NCI-H446 treated with DMSO at 0.1 percent for 48 hours (cell line): ENCODE measurements around the gene RNF166.
A peak's percentile ranks its signal among the peaks of the same experiment; 100 is the strongest.

Experiments used
- DNase-seq: peaks from one replicate; lab custom pipeline; 2025; lab: John Stamatoyannopoulos, UW

The RNF166 gene

GRCh38 chr16:88692861-88693260 is 13.3 kb downstream of the RNF166 start:
- no peak for DNase-seq

- DNase-seq: no peak
Measured at GRCh38 chr16:88691924-88692560, 14.2 kb downstream of the RNF166 start.

DNA sequence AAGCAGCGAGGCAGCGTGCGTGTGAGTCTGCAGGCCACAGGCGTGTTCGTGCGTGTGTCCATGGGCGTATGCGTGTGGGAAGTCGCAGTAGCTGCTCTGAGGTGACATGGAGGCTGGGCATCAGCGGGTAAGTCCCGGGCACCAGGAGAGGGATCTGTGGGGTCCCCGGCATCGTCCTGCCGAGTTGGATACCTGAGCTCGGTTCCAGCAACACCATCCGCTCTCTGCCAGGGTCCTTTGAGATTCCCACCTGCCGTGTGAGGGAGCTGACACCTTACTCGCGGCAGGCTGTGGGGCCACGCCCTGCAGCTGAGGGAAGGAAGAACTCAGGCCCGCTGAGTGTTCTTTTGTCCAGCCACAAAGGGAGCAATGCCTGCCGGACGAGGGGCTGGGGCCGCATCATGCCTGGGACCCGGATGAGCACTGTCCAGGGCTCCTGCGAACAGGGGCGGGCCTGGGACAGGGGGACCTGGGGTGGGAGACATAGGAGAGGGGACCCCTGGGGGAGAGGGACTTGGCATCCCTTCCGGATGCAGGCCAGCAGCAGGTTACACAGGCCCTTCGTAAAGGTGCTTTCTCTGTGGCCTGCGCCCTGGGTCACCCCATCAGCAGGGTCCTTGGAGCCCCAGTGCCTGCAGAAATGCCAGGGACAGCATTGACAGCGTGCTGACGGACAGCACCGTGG is 14.9 kb downstream of the RNF166 start:
- no peak for DNase-seq

DNA sequence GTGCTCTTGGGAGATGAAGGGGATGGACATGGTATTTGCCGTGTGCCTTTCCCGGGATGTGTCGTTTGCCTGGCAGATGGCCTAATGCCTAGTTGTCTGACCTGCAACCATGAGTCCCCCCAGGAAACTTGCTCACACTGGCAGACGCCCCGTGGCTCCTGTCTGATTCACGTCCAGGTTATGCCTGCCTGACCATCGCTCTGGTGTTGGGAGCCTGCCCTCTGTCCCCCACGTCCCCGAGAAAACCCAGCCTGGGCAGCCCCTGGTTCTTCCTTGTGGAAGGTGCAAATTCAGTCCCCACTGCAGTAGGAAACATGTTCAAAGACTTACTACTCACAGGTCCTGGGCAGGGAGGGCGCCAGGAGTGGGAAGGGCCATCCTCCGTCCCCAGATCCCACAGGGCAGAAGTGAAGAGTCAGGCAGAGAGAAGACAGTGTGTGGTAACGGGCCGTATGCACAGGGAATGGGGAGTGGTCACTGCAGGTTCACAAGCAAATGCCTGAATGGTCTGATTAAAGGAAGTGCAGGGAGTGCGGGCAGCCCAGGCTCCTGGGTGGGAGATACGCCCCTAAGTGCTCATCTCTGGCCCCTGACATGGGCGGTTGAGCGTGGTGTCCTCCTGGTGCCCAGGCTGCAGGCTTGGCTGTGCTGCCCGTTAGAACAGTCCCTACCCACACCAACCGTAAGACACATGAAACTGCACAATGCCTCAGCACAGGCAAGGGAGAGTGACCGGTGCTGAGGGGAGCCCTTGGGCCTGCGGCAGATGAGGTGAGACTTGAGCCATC is 15.7 kb downstream of the RNF166 start:
- no peak for DNase-seq

DNA sequence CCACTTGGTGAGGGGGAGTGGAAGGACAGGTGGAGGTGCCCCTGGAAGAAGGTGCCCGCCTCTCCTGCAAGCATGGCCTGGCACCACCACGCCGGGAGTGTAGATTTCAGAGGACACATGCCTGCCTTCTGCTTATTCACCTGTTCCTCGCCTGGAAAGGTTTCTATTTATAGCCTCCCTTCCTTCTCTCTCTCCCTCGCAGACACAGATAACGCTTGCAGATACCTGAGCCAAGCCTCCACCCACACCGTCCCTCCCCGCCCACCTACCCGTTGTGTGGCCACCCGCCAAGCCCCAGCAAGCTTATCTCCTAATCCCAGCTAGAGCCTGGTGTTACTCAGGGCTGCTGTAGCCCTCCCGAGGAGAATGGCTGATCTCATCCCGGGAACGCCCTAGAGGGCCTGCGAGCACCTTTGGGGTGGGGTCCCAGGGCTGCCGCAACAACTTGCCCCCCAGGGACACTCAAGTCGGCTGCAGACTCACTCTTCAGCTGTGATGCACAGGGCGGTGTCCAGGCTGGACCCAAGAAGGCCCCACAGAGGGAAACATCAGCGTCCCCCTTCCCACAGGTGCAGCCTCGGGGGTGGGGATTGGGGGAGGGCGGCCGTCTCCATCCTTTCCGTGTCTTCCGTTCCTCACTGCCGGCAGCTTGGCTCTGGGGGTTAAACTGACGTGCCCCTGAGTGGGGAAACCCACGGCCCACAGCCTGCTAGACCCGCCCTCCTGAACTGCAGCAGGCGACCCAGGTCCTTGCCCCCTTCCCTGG is 18.0 kb downstream of the RNF166 start:
- DNase-seq: no peak

DNA sequence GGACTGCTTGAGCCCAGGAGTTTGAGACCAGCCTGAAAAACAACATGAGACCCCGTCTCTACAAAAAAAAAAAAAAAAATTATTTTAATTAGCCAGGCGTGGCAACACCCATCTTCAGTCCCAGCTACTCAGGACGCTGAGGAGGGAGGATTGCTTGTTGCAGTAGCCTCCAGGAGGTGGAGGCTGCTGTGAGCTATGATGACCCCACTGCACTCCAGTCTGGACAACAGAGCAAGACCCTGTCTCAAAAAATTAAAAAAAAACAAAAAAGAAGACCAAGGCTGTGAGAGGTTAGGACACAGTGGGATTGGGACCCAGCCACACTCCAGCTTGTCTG is 18.6 kb downstream of the RNF166 start:
- no peak for DNase-seq

- no peak for DNase-seq
Measured at GRCh38 chr16:88687254-88687576, 19.0 kb downstream of the RNF166 start.

DNA sequence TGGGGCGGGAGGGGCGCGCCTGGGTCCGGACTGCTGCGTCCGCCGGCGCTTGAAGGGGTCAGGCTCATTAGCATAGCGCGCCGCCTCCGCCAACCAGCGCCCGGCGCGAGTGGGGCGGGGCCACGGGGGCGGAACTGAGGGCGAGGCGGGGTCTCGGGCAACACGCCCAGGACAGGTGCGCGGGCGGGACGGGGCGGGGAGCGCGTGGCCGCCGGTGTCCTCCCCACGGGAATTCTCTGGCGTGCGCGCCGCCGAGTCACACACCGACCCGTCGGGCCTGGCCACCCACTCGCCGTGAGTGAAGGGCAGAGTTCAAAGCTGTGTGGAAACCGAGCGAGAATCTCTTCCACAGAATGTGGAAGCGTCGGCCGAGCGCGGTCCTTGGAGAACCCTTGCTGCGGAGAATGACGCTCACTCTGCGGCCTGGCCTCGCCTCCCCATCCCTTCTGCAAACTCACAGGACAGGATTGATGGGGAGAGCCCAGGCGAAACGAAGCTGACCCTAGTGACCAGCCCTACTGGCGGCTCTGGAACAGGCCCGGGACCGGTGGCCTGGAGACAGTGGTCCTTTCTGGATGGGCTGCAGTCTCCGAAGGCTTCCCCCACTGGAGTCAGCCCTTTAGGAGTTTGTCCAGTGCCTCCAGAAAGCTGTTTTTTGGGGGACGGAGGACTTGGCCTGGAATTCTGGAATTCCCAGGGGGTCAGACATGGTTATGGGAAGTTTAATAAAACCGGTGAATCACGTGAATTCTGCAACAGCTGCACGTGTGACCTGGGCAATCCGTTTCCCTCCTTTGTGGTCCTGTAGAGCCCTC is 19.6 kb downstream of the RNF166 start, which contains the start of gene SNAI3:
Gene SNAI3, minus strand, starts transcription at position 69 of the 815 bp plus-strand sequence. CDS start 101 bp downstream, outside the sequence.
- DNase-seq: peak; percentile 6

GRCh38 chr16:88686062-88686438 is 20.2 kb downstream of the RNF166 start:
- DNase-seq: no peak

GRCh38 chr16:88685156-88686061 is 20.8 kb downstream of the RNF166 start:
- DNase-seq: no peak

DNA sequence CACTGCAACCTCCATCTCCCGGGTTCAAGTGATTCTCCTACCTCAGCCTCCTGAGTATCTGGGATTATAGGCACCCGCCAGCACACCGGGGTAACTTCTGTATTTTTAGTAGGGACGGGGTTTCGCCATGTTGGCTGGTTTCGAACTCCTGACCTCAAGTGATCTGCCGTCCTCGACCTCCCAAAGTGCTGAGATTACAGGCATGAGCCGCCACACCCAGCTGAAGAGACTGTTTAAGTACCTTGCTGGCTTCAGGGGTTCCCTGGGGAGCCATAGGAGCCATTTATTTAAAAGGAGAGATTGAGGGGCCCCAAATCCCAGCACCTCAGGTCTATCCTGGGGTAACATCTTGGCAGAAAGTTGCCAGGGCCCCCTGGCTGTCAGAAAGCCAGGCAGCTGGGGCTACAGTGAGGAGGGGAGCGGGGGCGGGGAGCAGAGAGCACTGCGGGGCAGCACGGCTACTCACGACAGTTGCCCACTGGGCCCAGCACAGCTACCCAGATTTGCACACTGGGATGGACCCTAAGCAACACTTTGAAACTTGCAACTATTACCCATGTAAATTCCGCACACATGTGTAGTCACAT is 21.5 kb downstream of the RNF166 start:
- DNase-seq: no peak

GRCh38 chr16:88681709-88682451 is 24.3 kb downstream of the RNF166 start:
- no peak for DNase-seq

DNA sequence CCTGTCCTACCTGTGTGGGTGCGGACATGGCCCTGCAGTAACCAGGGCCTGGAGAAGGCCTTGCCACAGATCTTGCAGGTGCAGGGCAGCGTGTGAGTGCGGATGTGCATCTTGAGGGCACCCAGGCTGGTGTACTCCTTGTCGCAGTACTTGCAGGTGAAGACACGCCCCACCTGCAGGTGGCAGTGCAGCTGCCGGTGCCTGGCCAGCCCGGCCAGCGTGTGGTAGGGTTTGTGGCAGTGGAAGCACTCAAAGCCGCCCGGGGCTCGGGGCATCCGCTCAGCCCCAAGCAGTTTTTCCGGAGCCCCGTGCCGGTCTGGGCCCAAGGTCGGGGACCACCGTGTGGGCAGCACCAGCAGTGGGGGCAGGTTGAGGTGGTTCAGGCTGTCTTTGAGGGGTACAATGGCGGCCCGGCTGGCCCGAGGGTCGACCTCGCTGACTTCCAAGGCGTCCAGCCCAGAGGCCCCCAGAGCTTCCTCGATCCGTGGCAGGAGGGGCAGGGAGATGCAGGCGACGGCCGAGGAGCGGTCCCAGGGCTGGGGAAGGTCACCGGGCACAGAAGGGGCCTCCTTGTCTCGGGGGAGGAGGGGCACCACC is 25.0 kb downstream of the RNF166 start:
- DNase-seq: no peak

DNA sequence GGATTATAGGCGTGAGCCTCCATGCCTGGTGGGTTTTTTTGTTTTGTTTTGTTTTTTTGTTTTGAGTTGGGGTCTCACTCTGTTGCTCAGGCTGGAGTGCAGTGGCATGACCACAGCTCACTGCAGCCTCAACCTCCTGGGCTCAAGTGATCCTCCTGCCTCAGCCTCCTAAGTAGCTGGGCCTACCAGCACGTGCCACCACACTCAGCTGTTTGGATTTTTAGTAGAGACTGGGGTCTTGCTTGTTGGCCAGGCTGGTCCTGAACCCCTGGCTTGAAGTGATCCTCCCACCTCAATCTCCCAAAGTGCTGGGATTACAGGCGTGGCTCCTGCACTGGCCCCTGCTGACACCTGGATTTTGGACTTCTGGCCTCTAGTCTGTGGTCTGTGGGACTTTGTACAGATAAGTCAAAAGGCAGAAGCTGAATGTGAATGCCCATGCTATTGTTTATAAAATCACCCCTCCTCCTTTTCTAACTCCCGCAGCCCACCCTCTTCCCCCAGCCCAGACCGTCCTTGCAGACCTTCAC is 25.6 kb downstream of the RNF166 start:
- DNase-seq: no peak

DNA sequence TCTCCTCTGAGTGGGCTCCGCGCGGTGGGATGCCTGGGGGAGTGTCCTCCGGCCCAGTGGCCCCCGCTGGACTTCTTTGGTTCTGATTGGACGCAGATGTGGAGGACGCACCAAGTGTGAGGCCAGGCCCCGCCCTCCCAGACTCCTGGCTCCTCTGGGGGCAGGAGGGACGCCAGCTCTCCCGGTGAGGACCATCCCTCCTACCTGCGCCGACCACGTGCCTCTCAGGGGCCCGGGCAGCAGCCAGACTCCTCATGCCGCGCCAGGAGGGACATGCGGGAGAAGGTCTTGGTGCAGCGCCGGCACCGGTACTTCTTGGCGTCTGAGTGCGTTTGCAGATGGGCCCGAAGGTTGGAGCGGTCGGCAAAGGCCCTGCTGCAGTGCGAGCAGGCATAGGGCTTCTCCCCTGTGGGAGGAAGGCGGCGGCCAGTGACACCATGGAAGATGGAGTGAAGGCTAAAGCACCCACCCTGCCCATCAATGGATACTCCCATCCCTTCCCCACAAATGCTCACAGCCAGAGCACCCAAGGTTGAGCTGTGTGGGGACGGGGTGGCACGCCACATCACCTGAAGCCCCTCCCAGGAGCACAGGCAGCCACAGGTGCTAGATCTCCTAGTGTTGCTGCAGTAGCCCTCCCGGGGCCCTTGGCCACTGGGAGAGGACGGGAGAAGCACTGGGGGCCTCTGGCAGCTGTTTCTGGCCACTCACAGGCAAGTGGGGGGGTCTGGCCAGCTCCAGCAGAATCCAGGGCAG is 27.8 kb downstream of the RNF166 start:
- DNase-seq: no peak

GRCh38 chr16:88677721-88678120 is 28.5 kb downstream of the RNF166 start:
- DNase-seq: no peak

GRCh38 chr16:88676502-88677242 is 29.5 kb downstream of the RNF166 start:
- DNase-seq: no peak
